ENCODE measurements around the gene VPREB3. TPM values are rescaled to one million over a fixed set of nuclear protein-coding genes. Genes with fewer than 3 reads are reported as not detected.

The VPREB3 gene
- total RNA-seq, 2 donors from 2014 or later: not detected

- 55 to 85% methylated on average over 4 of the region's 4 CpGs for WGBS, 2 donors
- no peak for ATAC-seq
- TF ChIP-seq POLR2A (IDR thresholded peaks at IDR 0.05) (no peak), CTCF (IDR thresholded peaks at IDR 0.05) (no peak)
Measured at GRCh38 chr22:23756891-23757290, 2.7 kb upstream of the VPREB3 start.

DNA sequence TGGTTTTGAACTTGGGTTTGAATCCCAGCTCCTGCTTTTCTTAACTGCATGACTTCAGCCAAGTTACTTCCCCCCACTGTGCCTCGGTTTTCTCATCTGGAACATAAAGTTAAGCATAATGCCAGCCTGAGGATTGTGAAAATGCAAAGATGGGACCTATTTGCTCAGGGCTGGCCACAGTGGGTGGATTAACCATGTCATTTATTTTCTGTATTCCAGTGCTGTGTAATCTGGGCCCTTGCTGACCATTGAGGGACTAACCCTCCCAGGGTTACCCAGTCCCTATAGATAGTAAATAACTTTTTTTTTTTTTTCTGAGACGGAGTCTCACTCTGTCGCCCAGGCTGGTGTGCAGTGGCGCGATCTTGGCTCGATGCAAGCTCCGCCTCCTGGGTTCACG lies 1.5 kb upstream of the VPREB3 start:
- no peaks in the 10 kb centered on the region for H3K27me3 ChIP-seq
- no peak for TF ChIP-seq POLR2A (IDR thresholded peaks at IDR 0.05)
- TF ChIP-seq CTCF (IDR thresholded peaks at IDR 0.05): no peak
- no peaks in the 10 kb centered on the region for H3K9me3 ChIP-seq
- no peaks in the 10 kb centered on the region for H3K36me3 ChIP-seq (replicated peaks in 1 of 2; ENCODE audit: insufficient read depth in 1 of 2, low read depth in 2 of 2)
- ATAC-seq (no peak), DNase-seq (no peak)
- WGBS, 2 donors: 61 to 89% methylated on average over 8 of the region's 8 CpGs
- intact Hi-C loops (cut with DNase I): no loop called here
- no peak overlapping the region for H3K27ac ChIP-seq
- peaks cover 9% of the 10 kb centered on the region for H3K4me1 ChIP-seq
- H3K4me3 ChIP-seq: no peak overlapping the region

More at GRCh38 chr22:23756891-23757290, 2.7 kb upstream of the VPREB3 start:
- Histone ChIP-seq H3K27ac (no peak overlapping the region), H3K27me3 (no peaks in the 10 kb centered on the region), H3K4me1 (peaks cover 3% of the 10 kb centered on the region), H3K9me3 (no peaks in the 10 kb centered on the region), H3K4me3 (no peak overlapping the region), H3K36me3 (replicated peaks in 1 of 2; ENCODE audit: insufficient read depth in 1 of 2, low read depth in 2 of 2) (no peaks in the 10 kb centered on the region)
- intact Hi-C loops (cut with DNase I): no loop called here
- DNase-seq: no peak

DNA sequence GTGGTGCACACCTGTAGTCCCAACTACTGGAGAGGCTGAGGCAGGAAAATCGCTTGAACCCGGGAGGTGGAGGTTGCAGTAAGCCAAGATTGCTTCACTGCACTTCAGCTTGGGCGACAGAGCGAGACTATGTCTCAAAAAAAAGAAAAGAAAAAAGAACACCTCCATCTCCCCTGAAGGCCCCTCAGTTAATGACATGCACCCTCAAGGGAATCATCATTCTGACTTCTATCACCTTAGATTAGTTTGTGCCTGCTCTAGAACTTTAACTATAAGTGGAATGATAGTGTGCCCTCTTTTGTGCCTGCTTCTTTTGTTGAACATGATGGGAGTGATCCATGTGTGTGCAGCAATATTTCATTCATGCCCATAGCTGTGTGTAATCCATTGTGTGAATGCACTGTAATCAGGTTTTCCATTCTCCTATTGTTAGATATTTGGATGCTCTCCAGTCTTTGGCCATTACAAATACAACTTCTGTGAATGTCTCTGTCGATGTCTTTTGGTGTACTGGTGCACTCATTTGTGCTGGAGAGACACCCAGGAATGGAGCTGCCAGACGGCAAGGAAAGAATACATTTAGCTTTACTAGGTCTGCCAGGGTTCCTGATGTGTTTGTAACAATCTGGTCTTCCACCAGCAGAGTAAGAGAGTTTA lies 883 bp upstream of the VPREB3 start:
- no peak overlapping the region for H3K27ac ChIP-seq
- no peak for TF ChIP-seq POLR2A (IDR thresholded peaks at IDR 0.05)
- no peaks in the 10 kb centered on the region for H3K27me3 ChIP-seq
- intact Hi-C loops (cut with DNase I): no loop called here
- 70 to 71% methylated on average over 6 of the region's 6 CpGs for WGBS, 2 donors
- H3K4me1 ChIP-seq: peaks cover 13% of the 10 kb centered on the region
- DNase-seq (no peak), ATAC-seq (no peak)
- no peaks in the 10 kb centered on the region for H3K36me3 ChIP-seq (replicated peaks in 1 of 2; ENCODE audit: insufficient read depth in 1 of 2, low read depth in 2 of 2)
- no peaks in the 10 kb centered on the region for H3K9me3 ChIP-seq
- H3K4me3 ChIP-seq: no peak overlapping the region

GRCh38 chr22:23753385-23753784 lies 840 bp downstream of the VPREB3 start:
- no peaks in the 10 kb centered on the region for H3K27me3 ChIP-seq
- TF ChIP-seq CTCF (IDR thresholded peaks at IDR 0.05) (no peak), POLR2A (IDR thresholded peaks at IDR 0.05) (no peak)
- intact Hi-C loops (cut with DNase I): no loop called here
- ATAC-seq (no peak), DNase-seq (no peak)
- 65 to 92% methylated on average over 2 of the region's 2 CpGs for WGBS, 2 donors
- no peaks in the 10 kb centered on the region for H3K36me3 ChIP-seq (replicated peaks in 1 of 2; ENCODE audit: insufficient read depth in 1 of 2, low read depth in 2 of 2)
- no peak overlapping the region for H3K4me3 ChIP-seq
- H3K9me3 ChIP-seq: no peaks in the 10 kb centered on the region
- peaks cover 20% of the 10 kb centered on the region for H3K4me1 ChIP-seq
- no peak overlapping the region for H3K27ac ChIP-seq

GRCh38 chr22:23752750-23753149 lies 1.5 kb downstream of the VPREB3 start:
- no peak for TF ChIP-seq CTCF (IDR thresholded peaks at IDR 0.05)
- no peak for TF ChIP-seq POLR2A (IDR thresholded peaks at IDR 0.05)
- Histone ChIP-seq H3K9me3 (no peaks in the 10 kb centered on the region), H3K27me3 (no peaks in the 10 kb centered on the region), H3K4me1 (peaks cover 20% of the 10 kb centered on the region), H3K4me3 (no peak overlapping the region), H3K36me3 (replicated peaks in 1 of 2; ENCODE audit: insufficient read depth in 1 of 2, low read depth in 2 of 2) (no peaks in the 10 kb centered on the region), H3K27ac (no peak overlapping the region)
- ATAC-seq (no peak), DNase-seq (no peak)
- intact Hi-C loops (cut with DNase I): no loop called here
- 94 to 95% methylated on average over 7 to 16 of the region's 16 CpGs for WGBS, 2 donors

Data from body of pancreas (tissue), 4 donors.